ENCODE measurements around the gene STK32C. TPM values are rescaled to one million over a fixed set of nuclear protein-coding genes. Genes with fewer than 3 reads are reported as not detected.
"Not testable (repeated sequence)": the region's sequence is repeated elsewhere in the genome, so short reads cannot be mapped to it uniquely, and the experiment has no call there.

Gene STK32C
- polyA plus RNA-seq, 2 of the 4 experiments (the other 2 are of a cell fraction), result 29.9 to 43.6 TPM

GRCh38 chr10:132162590-132163277 is 145.0 kb downstream of the STK32C start:
- H3K4me3 ChIP-seq, result no peak overlapping the region
- no peaks in the 10 kb centered on the region for H3K9me3 ChIP-seq
- FAIRE-seq (no peak), DNase-seq (ENCODE audit: low read depth in 1 of 2, low spot score in 1 of 2) (no peak), ATAC-seq (no peak)
- H3K4me1 ChIP-seq, result peaks cover 14% of the 10 kb centered on the region; the same call in 2 of the 3 replicates
- 86% methylated on average over 10 of the region's 10 CpGs for WGBS (ENCODE audit: missing lambda C conversion rate)
- TF ChIP-seq CEBPB (IDR thresholded peaks at IDR 0.05) (no peak), SMC3 (IDR thresholded peaks at IDR 0.05) (no peak), RARB (CRISPR knock-in tag; IDR thresholded peaks at IDR 0.05) (no peak), ZNF302 (CRISPR knock-in tag; IDR thresholded peaks at IDR 0.05) (no peak), CHD2 (IDR thresholded peaks at IDR 0.05; ENCODE audit: low read length, partially characterized antibody) (no peak), ELK1 (IDR thresholded peaks at IDR 0.05; ENCODE audit: low read depth, low read length) (no peak)
- no peak overlapping the region for H3K27ac ChIP-seq
- POLR2A ChIA-PET, result no interaction called here
- no peak overlapping the region for H3K4me2 ChIP-seq
- CTCF ChIA-PET, result interaction anchor here (0.6 to 1.5 kb wide), 2 partner anchors 13 to 277 kb away, joined by 3 read pairs; no protein-coding TSS in a partner anchor

GRCh38 chr10:132162021-132162531 is 145.7 kb downstream of the STK32C start:
- ChIA-PET POLR2A (no interaction called here), CTCF (interaction anchor here (0.6 kb wide), 1 partner anchor 278 kb away, joined by 3 read pairs; no protein-coding TSS in a partner anchor)
- 30% methylated on average over 11 of the region's 12 CpGs for WGBS (ENCODE audit: missing lambda C conversion rate)
- 0 out of 3 replicates have a peak overlapping the region, but pooled peaks have one; percentile 17 for H3K4me2 ChIP-seq
- TF ChIP-seq FOSL2 (IDR thresholded peaks at IDR 0.05) (no peak), FOSL2 (CRISPR knock-in tag; IDR thresholded peaks at IDR 0.05) (no peak), ELK1 (IDR thresholded peaks at IDR 0.05; ENCODE audit: low read depth, low read length) (no peak), MAX (IDR thresholded peaks at IDR 0.05) (no peak), RFX5 (IDR thresholded peaks at IDR 0.05) (no peak), JUN (IDR thresholded peaks at IDR 0.05) (no peak), RARB (CRISPR knock-in tag; IDR thresholded peaks at IDR 0.05) (no peak), HDAC2 (IDR thresholded peaks at IDR 0.05) (no peak), CBX2 (IDR thresholded peaks at IDR 0.05; ENCODE audit: borderline replicate concordance, low read depth) (no peak)
- TF ChIP-seq, protein P1, sequence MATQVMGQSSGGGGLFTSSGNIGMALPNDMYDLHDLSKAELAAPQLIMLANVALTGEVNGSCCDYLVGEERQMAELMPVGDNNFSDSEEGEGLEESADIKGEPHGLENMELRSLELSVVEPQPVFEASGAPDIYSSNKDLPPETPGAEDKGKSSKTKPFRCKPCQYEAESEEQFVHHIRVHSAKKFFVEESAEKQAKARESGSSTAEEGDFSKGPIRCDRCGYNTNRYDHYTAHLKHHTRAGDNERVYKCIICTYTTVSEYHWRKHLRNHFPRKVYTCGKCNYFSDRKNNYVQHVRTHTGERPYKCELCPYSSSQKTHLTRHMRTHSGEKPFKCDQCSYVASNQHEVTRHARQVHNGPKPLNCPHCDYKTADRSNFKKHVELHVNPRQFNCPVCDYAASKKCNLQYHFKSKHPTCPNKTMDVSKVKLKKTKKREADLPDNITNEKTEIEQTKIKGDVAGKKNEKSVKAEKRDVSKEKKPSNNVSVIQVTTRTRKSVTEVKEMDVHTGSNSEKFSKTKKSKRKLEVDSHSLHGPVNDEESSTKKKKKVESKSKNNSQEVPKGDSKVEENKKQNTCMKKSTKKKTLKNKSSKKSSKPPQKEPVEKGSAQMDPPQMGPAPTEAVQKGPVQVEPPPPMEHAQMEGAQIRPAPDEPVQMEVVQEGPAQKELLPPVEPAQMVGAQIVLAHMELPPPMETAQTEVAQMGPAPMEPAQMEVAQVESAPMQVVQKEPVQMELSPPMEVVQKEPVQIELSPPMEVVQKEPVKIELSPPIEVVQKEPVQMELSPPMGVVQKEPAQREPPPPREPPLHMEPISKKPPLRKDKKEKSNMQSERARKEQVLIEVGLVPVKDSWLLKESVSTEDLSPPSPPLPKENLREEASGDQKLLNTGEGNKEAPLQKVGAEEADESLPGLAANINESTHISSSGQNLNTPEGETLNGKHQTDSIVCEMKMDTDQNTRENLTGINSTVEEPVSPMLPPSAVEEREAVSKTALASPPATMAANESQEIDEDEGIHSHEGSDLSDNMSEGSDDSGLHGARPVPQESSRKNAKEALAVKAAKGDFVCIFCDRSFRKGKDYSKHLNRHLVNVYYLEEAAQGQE (IDR thresholded peaks at IDR 0.05), result no peak
- TF ChIP-seq, protein P2, sequence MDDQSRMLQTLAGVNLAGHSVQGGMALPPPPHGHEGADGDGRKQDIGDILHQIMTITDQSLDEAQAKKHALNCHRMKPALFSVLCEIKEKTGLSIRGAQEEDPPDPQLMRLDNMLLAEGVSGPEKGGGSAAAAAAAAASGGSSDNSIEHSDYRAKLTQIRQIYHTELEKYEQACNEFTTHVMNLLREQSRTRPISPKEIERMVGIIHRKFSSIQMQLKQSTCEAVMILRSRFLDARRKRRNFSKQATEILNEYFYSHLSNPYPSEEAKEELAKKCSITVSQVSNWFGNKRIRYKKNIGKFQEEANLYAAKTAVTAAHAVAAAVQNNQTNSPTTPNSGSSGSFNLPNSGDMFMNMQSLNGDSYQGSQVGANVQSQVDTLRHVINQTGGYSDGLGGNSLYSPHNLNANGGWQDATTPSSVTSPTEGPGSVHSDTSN (IDR thresholded peaks at IDR 0.05), result no peak
- no peak overlapping the region for H3K4me3 ChIP-seq
- FAIRE-seq, result no peak
- no peak for DNase-seq (ENCODE audit: low read depth in 1 of 2, low spot score in 1 of 2)
- no peaks in the 10 kb centered on the region for H3K9me3 ChIP-seq
- no peak overlapping the region for H3K27ac ChIP-seq
- no peak for ATAC-seq
- H3K4me1 ChIP-seq, result peaks cover 14% of the 10 kb centered on the region; the same call in 2 of the 3 replicates

DNA sequence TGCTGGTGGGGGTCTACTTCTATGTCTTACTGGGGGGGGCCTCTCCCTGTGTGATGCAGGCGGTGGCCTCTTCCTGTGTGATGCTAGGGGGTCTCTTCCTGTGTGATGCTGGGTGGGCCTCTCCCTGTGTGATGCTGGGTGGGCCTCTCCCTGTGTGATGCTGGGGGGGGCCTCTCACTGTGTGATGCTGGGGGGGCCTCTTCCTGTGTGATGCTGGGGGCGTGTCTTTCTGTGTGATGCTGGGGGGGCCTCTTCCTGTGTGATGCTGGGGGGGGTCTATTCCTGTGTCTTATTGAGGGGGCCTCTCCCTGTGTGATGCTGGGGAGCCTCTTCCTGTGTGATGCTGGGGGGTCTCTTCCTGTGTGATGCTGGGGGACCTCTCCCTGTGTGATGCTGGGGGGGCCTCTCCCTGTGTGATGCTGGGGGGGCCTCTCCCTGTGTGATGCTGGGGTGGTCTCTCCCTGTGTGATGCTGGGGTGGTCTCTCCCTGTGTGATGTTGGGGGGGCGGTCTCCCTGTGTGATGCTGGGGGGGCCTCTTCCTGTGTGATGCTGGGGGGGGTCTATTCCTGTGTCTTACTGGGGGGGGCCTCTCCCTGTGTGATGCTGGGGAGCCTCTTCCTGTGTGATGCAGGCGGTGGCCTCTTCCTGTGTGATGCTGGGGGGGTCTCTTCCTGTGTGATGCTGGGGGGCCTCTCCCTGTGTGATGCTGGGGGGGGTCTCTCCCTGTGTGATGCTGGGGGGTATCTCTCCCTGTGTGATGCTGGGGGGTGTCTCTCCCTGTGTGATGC is 146.7 kb downstream of the STK32C start:
- POLR2A ChIA-PET, FAIRE-seq, CTCF ChIA-PET: not testable (repeated sequence)

DNA sequence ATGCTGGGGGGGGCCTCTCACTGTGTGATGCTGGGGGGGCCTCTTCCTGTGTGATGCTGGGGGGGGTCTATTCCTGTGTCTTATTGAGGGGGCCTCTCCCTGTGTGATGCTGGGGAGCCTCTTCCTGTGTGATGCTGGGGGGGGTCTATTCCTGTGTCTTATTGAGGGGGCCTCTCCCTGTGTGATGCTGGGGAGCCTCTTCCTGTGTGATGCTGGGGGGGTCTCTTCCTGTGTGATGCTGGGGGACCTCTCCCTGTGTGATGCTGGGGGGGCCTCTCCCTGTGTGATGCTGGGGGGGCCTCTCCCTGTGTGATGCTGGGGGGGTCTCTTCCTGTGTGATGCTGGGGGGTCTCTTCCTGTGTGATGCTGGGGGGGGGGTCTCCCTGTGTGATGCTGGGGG is 147.5 kb downstream of the STK32C start:
- H3K9me3 ChIP-seq; FAIRE-seq; H3K27ac ChIP-seq; ATAC-seq; CTCF ChIA-PET; H3K4me3 ChIP-seq; DNase-seq (ENCODE audit: low read depth in 1 of 2, low spot score in 1 of 2); POLR2A ChIA-PET; H3K4me2 ChIP-seq: not testable (repeated sequence)
- H3K4me1 ChIP-seq, result peaks cover 14% of the 10 kb centered on the region; the same call in 2 of the 3 replicates

More for the DNA sequence above, 146.7 kb downstream of the STK32C start:
- 40% methylated on average over 1 of the region's 4 CpGs for WGBS (ENCODE audit: missing lambda C conversion rate)
- DNase-seq (ENCODE audit: low read depth in 1 of 2, low spot score in 1 of 2); ATAC-seq; H3K4me3 ChIP-seq; H3K27ac ChIP-seq; H3K4me2 ChIP-seq; H3K9me3 ChIP-seq: not testable (repeated sequence)
- peaks cover 14% of the 10 kb centered on the region; the same call in 2 of the 3 replicates for H3K4me1 ChIP-seq

Data from A549 (cell line).